Endothelial cell of umbilical vein (primary cell): ENCODE data around the gene MED22. TPM values are rescaled to one million over a fixed set of nuclear protein-coding genes. Genes with fewer than 3 reads are reported as not detected.

Experiments
- BruUV-seq: library from RNA; stranded (reverse); fragments of 400-500 nt; replicated peaks from 2 replicates; lab custom pipeline; 2021; lab: Mats Ljungman, UMichigan
- CTCF ChIA-PET: fragments of 300-600, 350-600 bp; sonication (Branson Sonifier 250); formaldehyde crosslinking; loops from one replicate; lab custom pipeline; 2021; ENCODE audit warnings: antibody characterized with exemption, inconsistent platforms; lab: Charles Lee
- POLR2A ChIA-PET: fragments of 300-600, 350-600 bp; sonication (Branson Sonifier 250); formaldehyde crosslinking; loops from one replicate; lab custom pipeline; 2021; ENCODE audit warnings: antibody characterized with exemption, inconsistent platforms; lab: Charles Lee
- DNase-seq: peaks from one replicate; pipeline ENCODE4 v3.0.0-alpha.2; 2011; ENCODE audit warnings: low read depth, low spot score
- FAIRE-seq: peaks from 2 replicates; lab custom pipeline; 2011; peaks lifted over from hg19 to GRCh38; lab: Jason Lieb, UNC
- H2AFZ ChIP-seq: 2 replicates; pipeline ENCODE4 v1.6.0; 2012; ENCODE audit warnings: low read depth, low read length, control low read depth, inconsistent platforms
- H3K27ac ChIP-seq: 2 replicates; pipeline ENCODE4 v1.5.1; 2011; ENCODE audit warnings: low read depth, mild to moderate bottlenecking, control low read depth, low read length, moderate library complexity; ENCODE audit not compliant: insufficient read depth
- H3K27me3 ChIP-seq, 2 experiments: 2 replicates each; pipeline versions ENCODE4 v1.6.0 to v1.6.1; 2011; ENCODE audit warnings: low read length in 2 of 2, mixed read lengths in 1 of 2; ENCODE audit not compliant: control insufficient read depth in 2 of 2, insufficient read depth in 2 of 2
- H3K36me3 ChIP-seq, 2 experiments: 2 replicates in 1 of 2; 3 replicates in 1 of 2; pipeline ENCODE4 v1.5.1; 2011; ENCODE audit warnings: low read length in 2 of 2, mild to moderate bottlenecking in 1 of 2, moderate library complexity in 1 of 2; ENCODE audit not compliant: control insufficient read depth in 2 of 2, insufficient read depth in 2 of 2; ENCODE audit errors: extremely low read depth in 1 of 2
- H3K4me1 ChIP-seq: 3 replicates; pipeline ENCODE4 v1.5.1; 2011; ENCODE audit warnings: mild to moderate bottlenecking, low read length; ENCODE audit not compliant: control insufficient read depth, insufficient read depth; ENCODE audit errors: extremely low read depth
- H3K4me2 ChIP-seq: 2 replicates; pipeline ENCODE4 v1.6.1; 2011; ENCODE audit warnings: low read length, control low read depth, mixed read lengths; ENCODE audit not compliant: insufficient read depth
- H3K4me3 ChIP-seq, 3 experiments: fragments of 200-600 bp in 1 of 3; sonication (generic), shearing (Covaris generic) in 1 of 3; replicated peaks in 1 of 3; 2 replicates each; pipeline ENCODE4 v1.5.1; 2011 to 2016; ENCODE audit warnings: control low read depth in 3 of 3, low read length in 3 of 3, mild to moderate bottlenecking in 2 of 3, inconsistent platforms in 1 of 3, low read depth in 1 of 3, moderate library complexity in 1 of 3; ENCODE audit not compliant: insufficient read depth in 1 of 3
- H3K79me2 ChIP-seq: 2 replicates; pipeline ENCODE4 v1.6.0; 2012; ENCODE audit warnings: low read length, inconsistent platforms; ENCODE audit not compliant: control insufficient read depth, insufficient read depth
- H3K9ac ChIP-seq: replicated peaks from 2 replicates; pipeline ENCODE3; 2011; ENCODE audit warnings: low read length, control low read depth; ENCODE audit not compliant: insufficient read depth; ENCODE audit errors: extremely low read depth
- H3K9me1 ChIP-seq: replicated peaks from 3 replicates; pipeline ENCODE4 v1.6.0; 2011; ENCODE audit warnings: mild to moderate bottlenecking, low read length; ENCODE audit not compliant: control insufficient read depth, insufficient read depth; ENCODE audit errors: extremely low read depth
- H3K9me3 ChIP-seq: replicated peaks from 2 replicates; pipeline ENCODE4 v1.5.1; 2012; ENCODE audit warnings: low read length, inconsistent platforms; ENCODE audit not compliant: control insufficient read depth, insufficient read depth
- H4K20me1 ChIP-seq: replicated peaks from 2 replicates; pipeline ENCODE3; 2011; ENCODE audit warnings: mild to moderate bottlenecking, low read length; ENCODE audit not compliant: control insufficient read depth, insufficient read depth; ENCODE audit errors: extremely low read depth
- EZH2 ChIP-seq: IDR thresholded peaks from 2 replicates; pipeline ENCODE4 v1.6.1; 2012; ENCODE audit warnings: borderline replicate concordance, low read depth, mild to moderate bottlenecking, moderate library complexity, low read length, inconsistent platforms; ENCODE audit not compliant: severe bottlenecking
- FOS ChIP-seq: IDR thresholded peaks from 2 replicates; pipeline ENCODE4 v1.6.1; 2011; ENCODE audit warnings: mild to moderate bottlenecking, low read length, moderate library complexity, borderline replicate concordance; ENCODE audit not compliant: insufficient read depth
- GATA2 ChIP-seq: IDR thresholded peaks from 2 replicates; pipeline ENCODE4 v1.7.0; 2011; ENCODE audit warnings: low read depth, mild to moderate bottlenecking, moderate library complexity, mixed read lengths, low read length; ENCODE audit not compliant: insufficient read length, insufficient read depth
- JUN ChIP-seq: IDR thresholded peaks from 2 replicates; pipeline ENCODE4 v1.6.1; 2011; ENCODE audit warnings: borderline replicate concordance, low read depth; ENCODE audit not compliant: insufficient read length, insufficient read depth
- MYC ChIP-seq: IDR thresholded peaks from one replicate; pipeline ENCODE4 v1.6.1; 2011; ENCODE audit warnings: mild to moderate bottlenecking, low read depth, low read length
- POLR2A ChIP-seq: IDR thresholded peaks from 2 replicates; pipeline ENCODE4 v1.6.1; 2012; ENCODE audit warnings: low read depth, mild to moderate bottlenecking, control low read depth, low read length
- POLR2AphosphoS5 ChIP-seq: IDR thresholded peaks from 2 replicates; pipeline ENCODE4 v1.6.1; 2012; ENCODE audit warnings: low read depth, mild to moderate bottlenecking, control low read depth, low read length, moderate library complexity; ENCODE audit not compliant: insufficient read depth
- dilution Hi-C: fragments of 300-500 bp; cut with MboI; formaldehyde crosslinking; loops from one replicate; pipeline ENCODE4 v1.15.0; 2019; ENCODE audit warnings: low sequenced_read_pairs; ENCODE audit not compliant: extremely low pct_ligation_motif_present
- intact Hi-C: fragments of 100-400 bp; cut with micrococcal nuclease; formaldehyde crosslinking; loops from one replicate; pipeline ENCODE4 v1.10.0; 2022
- polyA plus RNA-seq, 4 experiments: library from polyadenylated mRNA; depleted of rRNA in 3 of 4; stranded (reverse) in 3 of 4; unstranded in 1 of 4; fragments of >200 nt; gene quantifications; 2 replicates each; pipeline versions ENCODE4 v1.2.1 to v1.2.3, GENCODE V29; 2011 to 2012; ENCODE audit warnings: missing spikeins in 1 of 4
- total RNA-seq: library from RNA; stranded (reverse); gene quantifications from 2 replicates; pipeline ENCODE4 v1.2.3, GENCODE V29; 2021
- TF ChIP-seq, protein P1 (sequence below): IDR thresholded peaks from 2 replicates; pipeline ENCODE4 v1.6.1; 2011; ENCODE audit not compliant: insufficient read depth, insufficient read length
- TF ChIP-seq, protein P2 (sequence below), 2 donors: IDR thresholded peaks; 1 replicate in 1 of 2; 2 replicates in 1 of 2; pipeline ENCODE4 v1.5.1; 2011; ENCODE audit warnings: low read length in 2 of 2, mild to moderate bottlenecking in 2 of 2, moderate library complexity in 2 of 2, control low read depth in 1 of 2, inconsistent platforms in 1 of 2, low read depth in 1 of 2; ENCODE audit not compliant: insufficient read depth in 1 of 2; ENCODE audit errors: extremely low read depth in 1 of 2

The MED22 gene
- total and polyA plus RNA-seq, 2 donors (not counting 3 experiments of a cell fraction or from before 2014, with no cell fraction given), result 25.7 to 27.4 TPM

DNA sequence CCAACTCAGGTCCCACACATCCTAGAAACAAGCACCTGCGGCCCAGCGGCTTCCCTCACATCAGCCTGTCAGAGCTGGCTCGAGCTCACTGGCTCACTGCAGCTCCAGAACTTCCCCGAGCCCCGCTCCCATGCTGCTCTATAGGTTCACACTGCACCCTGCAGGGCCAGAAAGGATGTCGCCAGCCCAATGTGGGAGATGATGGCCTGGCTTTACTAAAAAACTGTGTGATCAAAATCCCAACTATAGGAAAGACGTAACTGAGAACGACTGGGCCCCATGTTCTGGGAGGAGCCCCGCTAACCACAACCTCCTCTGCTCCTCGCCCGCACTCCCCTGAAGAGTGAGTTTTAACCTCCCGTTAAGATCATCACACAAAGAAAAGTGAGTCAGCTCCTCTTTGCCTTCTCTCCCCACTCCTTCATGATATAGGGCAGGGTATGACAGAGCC, 23.4 kb upstream of the MED22 start:
- Histone ChIP-seq H3K9me3 (no peaks in the 10 kb centered on the region), H3K9ac (no peak overlapping the region), H3K79me2 (peaks cover 95% of the 10 kb centered on the region), H3K27ac (no peak overlapping the region), H3K27me3 (no peaks in the 10 kb centered on the region), H3K9me1 (no peaks in the 10 kb centered on the region), H3K4me3 (no peak overlapping the region), H3K36me3 (peaks cover 7 to 39% of the 10 kb centered on the region in 2 experiments), H3K4me2 (no peak overlapping the region), H4K20me1 (peaks cover 2% of the 10 kb centered on the region), H3K4me1 (peaks cover 20% of the 10 kb centered on the region), H2AFZ (no peak overlapping the region)
- DNase-seq (no peak), FAIRE-seq (no peak)
- TF ChIP-seq POLR2A, result no peak
- no peak for TF ChIP-seq JUN
- TF ChIP-seq FOS, result no peak
- TF ChIP-seq, protein P1, sequence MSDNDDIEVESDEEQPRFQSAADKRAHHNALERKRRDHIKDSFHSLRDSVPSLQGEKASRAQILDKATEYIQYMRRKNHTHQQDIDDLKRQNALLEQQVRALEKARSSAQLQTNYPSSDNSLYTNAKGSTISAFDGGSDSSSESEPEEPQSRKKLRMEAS, result no peak
- TF ChIP-seq MYC, result no peak
- no peak for TF ChIP-seq POLR2AphosphoS5
- dilution Hi-C loops (no loop called here), intact Hi-C loops (no loop called here)
- CTCF ChIA-PET, result interaction anchor here (1.1 kb wide), 1 partner anchor 16 kb away, joined by 5 read pairs; no protein-coding TSS in a partner anchor
- POLR2A ChIA-PET, result interaction anchor here (1.0 kb wide), 1 partner anchor 23 kb away, joined by 4 read pairs; the partner anchor contains the start of genes MED22 and RPL7A
- BruUV-seq, result no TSS peak

DNA sequence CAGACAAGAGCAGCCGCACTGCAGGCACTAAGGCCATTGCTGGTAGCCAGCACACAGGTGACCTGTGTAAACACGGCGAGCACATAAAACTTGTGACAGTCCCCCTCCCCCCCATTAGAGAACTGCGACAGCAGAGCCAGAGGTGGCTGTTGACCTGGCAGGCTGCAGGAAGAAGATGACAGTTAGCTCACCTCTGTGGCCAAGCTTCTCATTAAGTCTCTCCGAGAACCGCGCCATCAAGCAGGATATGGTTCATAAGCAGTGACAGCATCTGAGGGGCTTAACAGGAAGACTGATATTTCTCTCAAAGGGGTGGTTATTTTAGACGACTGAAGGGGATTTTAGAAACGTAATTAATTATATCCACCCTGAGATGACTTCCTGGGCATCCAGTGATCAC, 22.8 kb upstream of the MED22 start:
- dilution Hi-C loops, result no loop called here
- BruUV-seq, result no TSS peak
- H3K9ac ChIP-seq, result no peak overlapping the region
- CTCF ChIA-PET, result no interaction called here
- H3K27ac ChIP-seq, result no peak overlapping the region
- H3K27me3 ChIP-seq, result no peaks in the 10 kb centered on the region
- intact Hi-C loops, result no loop called here
- DNase-seq (no peak), FAIRE-seq (no peak)
- POLR2A ChIA-PET, result interaction anchor here (1.0 kb wide), 1 partner anchor 23 kb away, joined by 4 read pairs; the partner anchor contains the start of genes MED22 and RPL7A
- no peak overlapping the region for H2AFZ ChIP-seq
- TF ChIP-seq, protein P2, sequence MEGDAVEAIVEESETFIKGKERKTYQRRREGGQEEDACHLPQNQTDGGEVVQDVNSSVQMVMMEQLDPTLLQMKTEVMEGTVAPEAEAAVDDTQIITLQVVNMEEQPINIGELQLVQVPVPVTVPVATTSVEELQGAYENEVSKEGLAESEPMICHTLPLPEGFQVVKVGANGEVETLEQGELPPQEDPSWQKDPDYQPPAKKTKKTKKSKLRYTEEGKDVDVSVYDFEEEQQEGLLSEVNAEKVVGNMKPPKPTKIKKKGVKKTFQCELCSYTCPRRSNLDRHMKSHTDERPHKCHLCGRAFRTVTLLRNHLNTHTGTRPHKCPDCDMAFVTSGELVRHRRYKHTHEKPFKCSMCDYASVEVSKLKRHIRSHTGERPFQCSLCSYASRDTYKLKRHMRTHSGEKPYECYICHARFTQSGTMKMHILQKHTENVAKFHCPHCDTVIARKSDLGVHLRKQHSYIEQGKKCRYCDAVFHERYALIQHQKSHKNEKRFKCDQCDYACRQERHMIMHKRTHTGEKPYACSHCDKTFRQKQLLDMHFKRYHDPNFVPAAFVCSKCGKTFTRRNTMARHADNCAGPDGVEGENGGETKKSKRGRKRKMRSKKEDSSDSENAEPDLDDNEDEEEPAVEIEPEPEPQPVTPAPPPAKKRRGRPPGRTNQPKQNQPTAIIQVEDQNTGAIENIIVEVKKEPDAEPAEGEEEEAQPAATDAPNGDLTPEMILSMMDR (IDR thresholded peaks at IDR 0.05; ENCODE audit: extremely low read depth in 1 of 2, insufficient read depth in 1 of 2, low read depth in 1 of 2, low read length in 2 of 2), result no peak
- TF ChIP-seq MYC, result no peak
- no peak for TF ChIP-seq EZH2
- TF ChIP-seq POLR2A, result no peak
- TF ChIP-seq, protein P1, result no peak
- no peak for TF ChIP-seq FOS
- no peak for TF ChIP-seq JUN
- TF ChIP-seq POLR2AphosphoS5, result no peak
- TF ChIP-seq GATA2, result no peak
- H3K4me2 ChIP-seq, result no peak overlapping the region
- H3K9me1 ChIP-seq, result no peaks in the 10 kb centered on the region
- peaks cover 2% of the 10 kb centered on the region for H4K20me1 ChIP-seq
- no peak overlapping the region for H3K4me3 ChIP-seq
- H3K36me3 ChIP-seq, result peaks cover 11 to 44% of the 10 kb centered on the region in 2 experiments
- H3K4me1 ChIP-seq, result peaks cover 20% of the 10 kb centered on the region
- peaks cover 100% of the 10 kb centered on the region for H3K79me2 ChIP-seq
- no peaks in the 10 kb centered on the region for H3K9me3 ChIP-seq
